ENCODE results near the gene COX19. TPM values are rescaled to one million over a fixed set of nuclear protein-coding genes. Genes with fewer than 3 reads are reported as not detected.

COX19 gene
- polyA plus RNA-seq, 1 of the 3 experiments (the other 2 are of a cell fraction) = 7.6 TPM

DNA sequence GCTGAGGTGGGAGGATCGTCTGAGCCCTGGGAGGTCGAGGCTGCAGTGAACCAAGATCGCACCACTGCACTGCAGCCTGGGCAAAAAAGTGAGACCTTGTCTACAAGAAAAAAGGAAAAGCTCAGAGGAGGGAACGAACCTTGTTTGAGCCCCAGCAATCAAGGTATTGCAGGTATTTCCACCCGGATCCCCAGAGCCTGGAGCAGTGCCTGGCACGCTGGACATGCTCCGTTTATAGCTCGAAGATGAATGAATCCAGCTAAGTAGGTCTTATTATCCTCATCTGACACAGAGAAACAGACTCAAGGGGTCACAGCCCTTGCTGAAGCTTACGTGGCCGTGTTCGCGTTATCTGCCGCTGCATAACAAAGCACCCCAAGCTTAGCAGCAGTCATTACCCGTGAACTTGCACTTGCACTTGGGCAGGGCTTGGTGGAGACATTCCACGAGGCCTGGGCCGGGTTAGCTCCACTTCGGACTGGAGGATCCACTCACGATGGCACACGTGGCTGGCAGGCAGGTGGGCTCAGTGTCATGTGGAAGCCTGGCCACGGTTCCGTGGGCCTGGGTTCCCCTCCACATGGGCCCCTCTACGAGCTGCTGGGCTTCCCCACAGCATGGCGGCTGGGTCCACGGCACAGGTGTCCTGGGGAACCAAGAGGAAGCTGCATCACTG is 3.2 kb upstream of the COX19 start:
- ChIA-PET POLR2A (no interaction called here), CTCF (interaction anchor here (1.1 to 8.4 kb wide), 8 partner anchors 14 to 199 kb away, joined by 3 to 134 read pairs (median 10); partner anchors contain the start of gene GPER1)
- H3K27me3 ChIP-seq (ENCODE audit: insufficient read depth) = no peaks in the 10 kb centered on the region
- H3K27ac ChIP-seq (ENCODE audit: low read depth in 2 of 2, low read length in 1 of 2) = no peak overlapping the region
- H3K9me2 ChIP-seq = no peaks in the 10 kb centered on the region
- H3K9me3 ChIP-seq = no peaks in the 10 kb centered on the region
- no peaks in the 10 kb centered on the region for H3K36me3 ChIP-seq (replicated peaks in 1 of 2; ENCODE audit: control insufficient read depth in 1 of 2, insufficient read depth in 2 of 2, low read length in 1 of 2)
- no peak overlapping the region for H2AFZ ChIP-seq (ENCODE audit: low read depth)
- no peaks in the 10 kb centered on the region for H3F3A ChIP-seq (replicated peaks; ENCODE audit: insufficient read depth)
- peaks cover 13% of the 10 kb centered on the region for H4K20me1 ChIP-seq (ENCODE audit: insufficient read depth)
- H3K9ac ChIP-seq = no peak overlapping the region
- TF ChIP-seq, protein P1, sequence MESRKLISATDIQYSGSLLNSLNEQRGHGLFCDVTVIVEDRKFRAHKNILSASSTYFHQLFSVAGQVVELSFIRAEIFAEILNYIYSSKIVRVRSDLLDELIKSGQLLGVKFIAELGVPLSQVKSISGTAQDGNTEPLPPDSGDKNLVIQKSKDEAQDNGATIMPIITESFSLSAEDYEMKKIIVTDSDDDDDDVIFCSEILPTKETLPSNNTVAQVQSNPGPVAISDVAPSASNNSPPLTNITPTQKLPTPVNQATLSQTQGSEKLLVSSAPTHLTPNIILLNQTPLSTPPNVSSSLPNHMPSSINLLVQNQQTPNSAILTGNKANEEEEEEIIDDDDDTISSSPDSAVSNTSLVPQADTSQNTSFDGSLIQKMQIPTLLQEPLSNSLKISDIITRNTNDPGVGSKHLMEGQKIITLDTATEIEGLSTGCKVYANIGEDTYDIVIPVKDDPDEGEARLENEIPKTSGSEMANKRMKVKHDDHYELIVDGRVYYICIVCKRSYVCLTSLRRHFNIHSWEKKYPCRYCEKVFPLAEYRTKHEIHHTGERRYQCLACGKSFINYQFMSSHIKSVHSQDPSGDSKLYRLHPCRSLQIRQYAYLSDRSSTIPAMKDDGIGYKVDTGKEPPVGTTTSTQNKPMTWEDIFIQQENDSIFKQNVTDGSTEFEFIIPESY (IDR thresholded peaks at IDR 0.05; ENCODE audit: borderline replicate concordance, low read depth) = no peak
- TF ChIP-seq RXRA (IDR thresholded peaks at IDR 0.05; ENCODE audit: borderline replicate concordance, low read depth) (no peak), NRF1 (IDR thresholded peaks at IDR 0.05; ENCODE audit: low read depth, low read length) (no peak), EP300 (IDR thresholded peaks at IDR 0.05; ENCODE audit: borderline replicate concordance in 1 of 2, low read depth in 1 of 2, low read length in 1 of 2) (no peak), RFX5 (IDR thresholded peaks at IDR 0.05; ENCODE audit: low read length) (no peak), EZH2phosphoT487 (IDR thresholded peaks at IDR 0.05; ENCODE audit: borderline replicate concordance, low read depth) (no peak), FOSL2 (IDR thresholded peaks at IDR 0.05; ENCODE audit: borderline replicate concordance, low read depth) (no peak), MXI1 (IDR thresholded peaks at IDR 0.05; ENCODE audit: low read depth, low read length) (no peak)
- TF ChIP-seq, protein P2, sequence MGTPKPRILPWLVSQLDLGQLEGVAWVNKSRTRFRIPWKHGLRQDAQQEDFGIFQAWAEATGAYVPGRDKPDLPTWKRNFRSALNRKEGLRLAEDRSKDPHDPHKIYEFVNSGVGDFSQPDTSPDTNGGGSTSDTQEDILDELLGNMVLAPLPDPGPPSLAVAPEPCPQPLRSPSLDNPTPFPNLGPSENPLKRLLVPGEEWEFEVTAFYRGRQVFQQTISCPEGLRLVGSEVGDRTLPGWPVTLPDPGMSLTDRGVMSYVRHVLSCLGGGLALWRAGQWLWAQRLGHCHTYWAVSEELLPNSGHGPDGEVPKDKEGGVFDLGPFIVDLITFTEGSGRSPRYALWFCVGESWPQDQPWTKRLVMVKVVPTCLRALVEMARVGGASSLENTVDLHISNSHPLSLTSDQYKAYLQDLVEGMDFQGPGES (IDR thresholded peaks at IDR 0.05; ENCODE audit: low read depth, low read length) = no peak
- TF ChIP-seq, protein P3, sequence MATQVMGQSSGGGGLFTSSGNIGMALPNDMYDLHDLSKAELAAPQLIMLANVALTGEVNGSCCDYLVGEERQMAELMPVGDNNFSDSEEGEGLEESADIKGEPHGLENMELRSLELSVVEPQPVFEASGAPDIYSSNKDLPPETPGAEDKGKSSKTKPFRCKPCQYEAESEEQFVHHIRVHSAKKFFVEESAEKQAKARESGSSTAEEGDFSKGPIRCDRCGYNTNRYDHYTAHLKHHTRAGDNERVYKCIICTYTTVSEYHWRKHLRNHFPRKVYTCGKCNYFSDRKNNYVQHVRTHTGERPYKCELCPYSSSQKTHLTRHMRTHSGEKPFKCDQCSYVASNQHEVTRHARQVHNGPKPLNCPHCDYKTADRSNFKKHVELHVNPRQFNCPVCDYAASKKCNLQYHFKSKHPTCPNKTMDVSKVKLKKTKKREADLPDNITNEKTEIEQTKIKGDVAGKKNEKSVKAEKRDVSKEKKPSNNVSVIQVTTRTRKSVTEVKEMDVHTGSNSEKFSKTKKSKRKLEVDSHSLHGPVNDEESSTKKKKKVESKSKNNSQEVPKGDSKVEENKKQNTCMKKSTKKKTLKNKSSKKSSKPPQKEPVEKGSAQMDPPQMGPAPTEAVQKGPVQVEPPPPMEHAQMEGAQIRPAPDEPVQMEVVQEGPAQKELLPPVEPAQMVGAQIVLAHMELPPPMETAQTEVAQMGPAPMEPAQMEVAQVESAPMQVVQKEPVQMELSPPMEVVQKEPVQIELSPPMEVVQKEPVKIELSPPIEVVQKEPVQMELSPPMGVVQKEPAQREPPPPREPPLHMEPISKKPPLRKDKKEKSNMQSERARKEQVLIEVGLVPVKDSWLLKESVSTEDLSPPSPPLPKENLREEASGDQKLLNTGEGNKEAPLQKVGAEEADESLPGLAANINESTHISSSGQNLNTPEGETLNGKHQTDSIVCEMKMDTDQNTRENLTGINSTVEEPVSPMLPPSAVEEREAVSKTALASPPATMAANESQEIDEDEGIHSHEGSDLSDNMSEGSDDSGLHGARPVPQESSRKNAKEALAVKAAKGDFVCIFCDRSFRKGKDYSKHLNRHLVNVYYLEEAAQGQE (IDR thresholded peaks at IDR 0.05; ENCODE audit: low read depth, low read length) = no peak
- TF ChIP-seq, protein P4, sequence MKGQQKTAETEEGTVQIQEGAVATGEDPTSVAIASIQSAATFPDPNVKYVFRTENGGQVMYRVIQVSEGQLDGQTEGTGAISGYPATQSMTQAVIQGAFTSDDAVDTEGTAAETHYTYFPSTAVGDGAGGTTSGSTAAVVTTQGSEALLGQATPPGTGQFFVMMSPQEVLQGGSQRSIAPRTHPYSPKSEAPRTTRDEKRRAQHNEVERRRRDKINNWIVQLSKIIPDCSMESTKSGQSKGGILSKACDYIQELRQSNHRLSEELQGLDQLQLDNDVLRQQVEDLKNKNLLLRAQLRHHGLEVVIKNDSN (IDR thresholded peaks at IDR 0.05; ENCODE audit: borderline replicate concordance, low read depth) = no peak
- DNase-seq = no peak
- H3K4me2 ChIP-seq = no peak overlapping the region
- WGBS (ENCODE audit: low lambda C conversion rate) = 88% methylated on average over 19 of the region's 24 CpGs
- H3K4me3 ChIP-seq (ENCODE audit: low read depth in 2 of 2, low read length in 1 of 2) = no peak overlapping the region
- H3K79me2 ChIP-seq (ENCODE audit: insufficient read depth) = peaks cover 18% of the 10 kb centered on the region
- H3K4me1 ChIP-seq (ENCODE audit: control insufficient read depth in 1 of 2, insufficient read depth in 2 of 2, low read depth in 1 of 2, low read length in 1 of 2) = peaks cover 8 to 10% of the 10 kb centered on the region in 2 experiments; a peak in 2 of 4 replicates
